Naive thymus-derived CD8-positive, alpha-beta T cell (primary cell): ENCODE measurements around the gene SPEN. TPM values are rescaled to one million over a fixed set of nuclear protein-coding genes. Genes with fewer than 3 reads are reported as not detected.
"Not testable (repeated sequence)": the region's sequence is repeated elsewhere in the genome, so short reads cannot be mapped to it uniquely, and the experiment has no call there.

Source experiments
- ATAC-seq, 2 donors: fragments of 150-1000 bp; cut with Tn5 transposase in 1 of 2; sonication (Bioruptor Pico), chemical (Tn5 transposase) in 1 of 2; 1 replicate in 1 of 2; 2 replicates in 1 of 2; pipeline ENCODE4 v1.10.0; 2021; ENCODE audit warnings: mild to moderate bottlenecking in 2 of 2, moderate library complexity in 2 of 2
- POLR2A ChIA-PET: fragments of 350-600 bp; sonication (Branson Sonifier 250); formaldehyde crosslinking; loops from one replicate; lab custom pipeline; 2021; ENCODE audit warnings: antibody characterized with exemption; lab: Charles Lee
- DNase-seq, 10 donors: peaks; one replicate each; pipeline versions ENCODE4 v3.0.0 to v3.0.0-alpha.2; 2020 to 2022
- H3K27ac Mint-ChIP-seq, 10 donors: one replicate each; pipeline ENCODE4 v1.8.0; 2020 to 2022; ENCODE audit warnings: mild to moderate bottlenecking in 10 of 10, mixed read lengths in 10 of 10, moderate library complexity in 4 of 10, inconsistent platforms in 1 of 10
- H3K27me3 Mint-ChIP-seq, 5 donors: one replicate each; pipeline ENCODE4 v1.8.0; 2021 to 2022; ENCODE audit warnings: mixed read lengths in 5 of 5
- H3K36me3 Mint-ChIP-seq, 3 donors: one replicate each; pipeline ENCODE4 v1.8.0; 2020 to 2022; ENCODE audit warnings: mixed read lengths in 3 of 3, mild to moderate bottlenecking in 2 of 3, inconsistent platforms in 1 of 3
- H3K4me1 Mint-ChIP-seq, 4 donors: one replicate each; pipeline ENCODE4 v1.8.0; 2021 to 2022; ENCODE audit warnings: mixed read lengths in 4 of 4
- H3K4me3 Mint-ChIP-seq, 10 donors: one replicate each; pipeline ENCODE4 v1.8.0; 2020 to 2022; ENCODE audit warnings: mild to moderate bottlenecking in 10 of 10, mixed read lengths in 10 of 10, moderate library complexity in 6 of 10, inconsistent platforms in 1 of 10
- H3K9me3 Mint-ChIP-seq, 9 donors: one replicate each; pipeline ENCODE4 v1.8.0; 2020 to 2022; ENCODE audit warnings: mixed read lengths in 9 of 9, mild to moderate bottlenecking in 3 of 9, inconsistent platforms in 1 of 9, moderate library complexity in 1 of 9
- polyA plus RNA-seq, 3 donors: library from polyadenylated mRNA; unstranded; fragments of 300-500 nt; fragmentation: Illumina TruSeq; gene quantifications; one replicate each; pipeline ENCODE4 v1.2.3, GENCODE V29; 2021
- total RNA-seq, 8 experiments: library from RNA in 2 of 8; stranded (reverse) in 2 of 8; gene quantifications; one replicate each; pipeline ENCODE4 v1.2.3 and lab custom pipeline; 2021 to 2026

Gene SPEN
- total and polyA plus RNA-seq, 5 experiments from 2014 or later: 4.0 to 88.3 (median 38.0) TPM

GRCh38 chr1:15885701-15886610 is 38.4 kb downstream of the SPEN start:
- ATAC-seq: peak; percentile 69 to 76
- peaks cover 35 to 67% (median 62%) of the 10 kb centered on the region in 4 donors for H3K4me1 Mint-ChIP-seq
- H3K4me3 Mint-ChIP-seq: peak overlapping the region; percentile 46 to 80 (median 74)
- no peaks in the 10 kb centered on the region for H3K27me3 Mint-ChIP-seq
- H3K9me3 Mint-ChIP-seq: no peaks in the 10 kb centered on the region
- POLR2A ChIA-PET: interaction anchor here (0.5 to 2.0 kb wide), 6 partner anchors 9 to 52 kb away, joined by 3 to 7 read pairs (median 5); partner anchors contain the start of gene SPEN
- H3K27ac Mint-ChIP-seq: peak overlapping the region; percentile 52 to 87 (median 68)
- peak in 9 of 10 donors; percentile 13 to 63 (median 32) for DNase-seq
- peaks cover 0 to 30% (median 4%) of the 10 kb centered on the region in 3 donors for H3K36me3 Mint-ChIP-seq

- POLR2A ChIA-PET: interaction anchor here (0.6 to 2.0 kb wide), 8 partner anchors 9 to 53 kb away, joined by 3 to 7 read pairs (median 4); partner anchors contain the start of gene SPEN
- peak overlapping the region; percentile 36 to 87 (median 64) for H3K27ac Mint-ChIP-seq
- H3K27me3 Mint-ChIP-seq: no peaks in the 10 kb centered on the region
- no peaks in the 10 kb centered on the region for H3K9me3 Mint-ChIP-seq
- peak; percentile 27 to 32 for ATAC-seq
- peaks cover 0 to 28% (median 4%) of the 10 kb centered on the region in 3 donors for H3K36me3 Mint-ChIP-seq
- peaks cover 29 to 60% (median 56%) of the 10 kb centered on the region in 4 donors for H3K4me1 Mint-ChIP-seq
- H3K4me3 Mint-ChIP-seq: peak overlapping the region; percentile 46 to 80 (median 74)
- no peak for DNase-seq
Observed at GRCh38 chr1:15886611-15887167, 39.2 kb downstream of the SPEN start.

GRCh38 chr1:15892857-15893599 is 45.5 kb downstream of the SPEN start:
- not testable (repeated sequence) for DNase-seq, ATAC-seq, H3K4me3 Mint-ChIP-seq

GRCh38 chr1:15895233-15895632 is 47.7 kb downstream of the SPEN start:
- no peaks in the 10 kb centered on the region for H3K27me3 Mint-ChIP-seq
- H3K4me3 Mint-ChIP-seq: peak overlapping the region in 1 of 10 donors; percentile 26
- peaks cover 0 to 47% (median 8%) of the 10 kb centered on the region in 3 donors for H3K36me3 Mint-ChIP-seq
- H3K27ac Mint-ChIP-seq: peak overlapping the region in 4 of 10 donors; percentile 2 to 59 (median 38)
- H3K9me3 Mint-ChIP-seq: no peaks in the 10 kb centered on the region
- POLR2A ChIA-PET: interaction anchor here (1.1 kb wide), 1 partner anchor 62 kb away, joined by 11 read pairs; no protein-coding TSS in a partner anchor
- peaks cover 21 to 47% (median 39%) of the 10 kb centered on the region in 4 donors for H3K4me1 Mint-ChIP-seq
- DNase-seq (no peak), ATAC-seq (no peak)

More at GRCh38 chr1:15892857-15893599, 45.5 kb downstream of the SPEN start:
- POLR2A ChIA-PET, H3K9me3 Mint-ChIP-seq, H3K27me3 Mint-ChIP-seq: not testable (repeated sequence)
- H3K4me1 Mint-ChIP-seq: peaks cover 12 to 45% (median 28%) of the 10 kb centered on the region in 4 donors
- peak overlapping the region in 7 of 10 donors; percentile 5 to 56 (median 35) for H3K27ac Mint-ChIP-seq
- H3K36me3 Mint-ChIP-seq: peaks cover 0 to 41% (median 12%) of the 10 kb centered on the region in 3 donors

- H3K9me3 Mint-ChIP-seq, DNase-seq, H3K27me3 Mint-ChIP-seq, H3K4me3 Mint-ChIP-seq, ATAC-seq: not testable (repeated sequence)
- peaks cover 20 to 54% (median 44%) of the 10 kb centered on the region in 4 donors for H3K4me1 Mint-ChIP-seq
- H3K36me3 Mint-ChIP-seq: peaks cover 0 to 40% (median 8%) of the 10 kb centered on the region in 3 donors
- peak overlapping the region in 2 of 10 donors; percentile 22 to 81 for H3K27ac Mint-ChIP-seq
- POLR2A ChIA-PET: interaction anchor here (0.7 kb wide), 1 partner anchor 64 kb away, joined by 3 read pairs; no protein-coding TSS in a partner anchor
Observed at GRCh38 chr1:15896841-15897610, 49.5 kb downstream of the SPEN start.

GRCh38 chr1:15899266-15899665 is 51.8 kb downstream of the SPEN start:
- Mint-ChIP-seq H3K9me3 (no peaks in the 10 kb centered on the region), H3K4me1 (peaks cover 20 to 53% (median 40%) of the 10 kb centered on the region in 4 donors), H3K27ac (peak overlapping the region in 5 of 10 donors; percentile 2 to 82 (median 32)), H3K27me3 (no peaks in the 10 kb centered on the region), H3K4me3 (no peak overlapping the region), H3K36me3 (peaks cover 0 to 35% (median 4%) of the 10 kb centered on the region in 3 donors)
- ATAC-seq (no peak), DNase-seq (no peak)
- POLR2A ChIA-PET: no interaction called here

GRCh38 chr1:15900662-15901279 is 53.3 kb downstream of the SPEN start:
- POLR2A ChIA-PET: no interaction called here

GRCh38 chr1:15902882-15903281 is 55.4 kb downstream of the SPEN start:
- Mint-ChIP-seq H3K27me3 (no peaks in the 10 kb centered on the region), H3K4me1 (peaks cover 17 to 44% (median 33%) of the 10 kb centered on the region in 4 donors), H3K36me3 (peaks cover 0 to 29% (median 0%) of the 10 kb centered on the region in 3 donors), H3K27ac (peak overlapping the region in 2 of 10 donors; percentile 36 to 57), H3K9me3 (no peaks in the 10 kb centered on the region), H3K4me3 (no peak overlapping the region)
- no peak for DNase-seq
- POLR2A ChIA-PET: interaction anchor here (1.0 to 1.2 kb wide), 2 partner anchors 16 to 69 kb away, joined by 3 read pairs; no protein-coding TSS in a partner anchor
- no peak for ATAC-seq

More at GRCh38 chr1:15900662-15901279, 53.3 kb downstream of the SPEN start:
- no peaks in the 10 kb centered on the region for H3K27me3 Mint-ChIP-seq
- DNase-seq (no peak), ATAC-seq (no peak)
- peaks cover 0 to 38% (median 0%) of the 10 kb centered on the region in 3 donors for H3K36me3 Mint-ChIP-seq
- peak overlapping the region in 2 of 10 donors; percentile 10 to 20 for H3K4me3 Mint-ChIP-seq
- H3K9me3 Mint-ChIP-seq: no peaks in the 10 kb centered on the region
- H3K4me1 Mint-ChIP-seq: peaks cover 17 to 51% (median 36%) of the 10 kb centered on the region in 4 donors
- peak overlapping the region in 5 of 10 donors; percentile 29 to 80 (median 41) for H3K27ac Mint-ChIP-seq

- POLR2A ChIA-PET: no interaction called here
- no peaks in the 10 kb centered on the region for H3K27me3 Mint-ChIP-seq
- no peaks in the 10 kb centered on the region for H3K9me3 Mint-ChIP-seq
- peaks cover 0 to 48% (median 12%) of the 10 kb centered on the region in 3 donors for H3K36me3 Mint-ChIP-seq
- H3K4me3 Mint-ChIP-seq: no peak overlapping the region
- DNase-seq (no peak), ATAC-seq (no peak)
- peaks cover 0 to 12% (median 2%) of the 10 kb centered on the region in 4 donors for H3K4me1 Mint-ChIP-seq
- H3K27ac Mint-ChIP-seq: peak overlapping the region in 1 of 10 donors; percentile 34
Observed at GRCh38 chr1:15908597-15908996, 61.1 kb downstream of the SPEN start.

- Mint-ChIP-seq H3K27ac (no peak overlapping the region), H3K4me3 (no peak overlapping the region), H3K9me3 (no peaks in the 10 kb centered on the region), H3K27me3 (no peaks in the 10 kb centered on the region), H3K4me1 (peaks cover 4 to 17% (median 13%) of the 10 kb centered on the region in 4 donors), H3K36me3 (peaks cover 0 to 59% (median 21%) of the 10 kb centered on the region in 3 donors)
- ATAC-seq (no peak), DNase-seq (no peak)
- POLR2A ChIA-PET: no interaction called here
Observed at GRCh38 chr1:15911141-15911540, 63.6 kb downstream of the SPEN start.

GRCh38 chr1:15911927-15912326 is 64.4 kb downstream of the SPEN start:
- Mint-ChIP-seq H3K4me3 (no peak overlapping the region), H3K4me1 (peaks cover 6 to 25% (median 19%) of the 10 kb centered on the region in 4 donors), H3K36me3 (peaks cover 0 to 65% (median 21%) of the 10 kb centered on the region in 3 donors), H3K27ac (no peak overlapping the region), H3K9me3 (no peaks in the 10 kb centered on the region), H3K27me3 (no peaks in the 10 kb centered on the region)
- POLR2A ChIA-PET: interaction anchor here (1.1 kb wide), 1 partner anchor 25 kb away, joined by 3 read pairs; no protein-coding TSS in a partner anchor
- DNase-seq (no peak), ATAC-seq (no peak)
